Parathyroid adenoma (tissue), 2 donors: Measurements from ENCODE around the gene ID1.

Experiments used
- H2AFZ ChIP-seq: fragments of 300-600 bp; sonication (generic); one replicate; pipeline ENCODE4 v1.7.0; 2017; ENCODE audit warnings: antibody characterized with exemption, mild to moderate bottlenecking
- H3K27ac ChIP-seq: fragments of 300-600 bp; sonication (generic); one replicate; pipeline ENCODE4 v1.7.0; 2017
- H3K27me3 ChIP-seq: fragments of 300-600 bp; sonication (generic); one replicate; pipeline ENCODE4 v1.7.0; 2017; ENCODE audit warnings: low read length; ENCODE audit not compliant: control insufficient read depth, insufficient read depth
- H3K36me3 ChIP-seq: fragments of 300-600 bp; sonication (generic); one replicate; pipeline ENCODE4 v1.7.0; 2017; ENCODE audit warnings: low read length; ENCODE audit not compliant: control insufficient read depth, insufficient read depth
- H3K4me1 ChIP-seq: fragments of 300-600 bp; sonication (generic); one replicate; pipeline ENCODE4 v1.7.0; 2017; ENCODE audit warnings: control low read depth
- H3K4me2 ChIP-seq: fragments of 300-600 bp; sonication (generic); one replicate; pipeline ENCODE4 v1.7.0; 2017; ENCODE audit warnings: low read length
- H3K4me3 ChIP-seq: fragments of 300-600 bp; sonication (generic); one replicate; pipeline ENCODE4 v1.7.0; 2017; ENCODE audit warnings: low read depth, low read length
- H3K79me2 ChIP-seq: fragments of 300-600 bp; sonication (generic); one replicate; pipeline ENCODE4 v1.7.0; 2017; ENCODE audit warnings: control low read depth
- H3K9ac ChIP-seq: fragments of 300-600 bp; sonication (generic); one replicate; pipeline ENCODE4 v1.7.0; 2017; ENCODE audit warnings: mild to moderate bottlenecking
- H3K9me3 ChIP-seq: fragments of 300-600 bp; sonication (generic); one replicate; pipeline ENCODE4 v1.7.0; 2017; ENCODE audit warnings: low read length; ENCODE audit not compliant: control insufficient read depth
- TF ChIP-seq, protein P1 (sequence below): fragments of 300-600 bp; sonication (generic); IDR thresholded peaks from one replicate; pipeline ENCODE4 v1.7.0; 2017; ENCODE audit warnings: antibody characterized with exemption, mild to moderate bottlenecking
- donor health status: primary hyperparathyroidism.

The ID1 gene

DNA sequence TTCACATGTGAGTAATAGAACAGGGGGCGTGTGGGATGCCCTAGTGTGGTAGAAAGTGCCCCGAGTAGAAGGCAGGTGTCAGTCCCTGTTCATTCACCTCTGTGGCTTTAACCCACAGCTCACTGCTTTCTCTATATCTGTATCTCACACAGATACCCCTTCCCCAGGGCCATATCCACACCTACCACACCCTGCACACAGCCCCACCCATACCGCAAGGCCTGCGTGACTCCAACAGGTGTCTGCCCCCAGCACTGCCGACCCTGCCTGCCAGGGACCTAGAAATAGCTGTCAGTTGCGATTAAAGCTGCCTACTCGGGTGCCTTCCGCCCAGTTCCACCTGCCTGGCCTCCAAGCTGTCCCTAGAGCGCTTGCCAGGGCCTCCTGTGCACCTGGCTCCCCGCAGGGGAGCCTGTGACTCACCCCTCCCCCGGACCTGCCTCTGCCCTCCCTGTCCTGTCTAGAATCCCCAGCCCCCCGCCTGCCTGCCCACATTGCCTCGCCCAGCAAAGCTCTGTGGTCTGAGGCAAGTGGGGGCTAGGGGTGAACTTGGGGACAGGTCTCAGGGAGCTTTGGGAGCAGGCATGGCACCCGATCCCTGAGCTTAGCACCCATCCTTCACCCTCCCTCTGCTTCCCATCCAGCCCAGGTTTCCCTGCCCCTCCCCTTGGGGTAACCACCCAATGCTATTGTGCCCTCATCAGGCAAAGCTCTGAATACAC is 38.3 kb upstream of the ID1 start:
- TF ChIP-seq, protein P1, sequence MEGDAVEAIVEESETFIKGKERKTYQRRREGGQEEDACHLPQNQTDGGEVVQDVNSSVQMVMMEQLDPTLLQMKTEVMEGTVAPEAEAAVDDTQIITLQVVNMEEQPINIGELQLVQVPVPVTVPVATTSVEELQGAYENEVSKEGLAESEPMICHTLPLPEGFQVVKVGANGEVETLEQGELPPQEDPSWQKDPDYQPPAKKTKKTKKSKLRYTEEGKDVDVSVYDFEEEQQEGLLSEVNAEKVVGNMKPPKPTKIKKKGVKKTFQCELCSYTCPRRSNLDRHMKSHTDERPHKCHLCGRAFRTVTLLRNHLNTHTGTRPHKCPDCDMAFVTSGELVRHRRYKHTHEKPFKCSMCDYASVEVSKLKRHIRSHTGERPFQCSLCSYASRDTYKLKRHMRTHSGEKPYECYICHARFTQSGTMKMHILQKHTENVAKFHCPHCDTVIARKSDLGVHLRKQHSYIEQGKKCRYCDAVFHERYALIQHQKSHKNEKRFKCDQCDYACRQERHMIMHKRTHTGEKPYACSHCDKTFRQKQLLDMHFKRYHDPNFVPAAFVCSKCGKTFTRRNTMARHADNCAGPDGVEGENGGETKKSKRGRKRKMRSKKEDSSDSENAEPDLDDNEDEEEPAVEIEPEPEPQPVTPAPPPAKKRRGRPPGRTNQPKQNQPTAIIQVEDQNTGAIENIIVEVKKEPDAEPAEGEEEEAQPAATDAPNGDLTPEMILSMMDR, result no peak
- no peaks in the 10 kb centered on the region for H3K9me3 ChIP-seq
- H2AFZ ChIP-seq, result no peak overlapping the region
- H3K27me3 ChIP-seq, result no peaks in the 10 kb centered on the region
- H3K4me2 ChIP-seq, result no peak overlapping the region
- H3K79me2 ChIP-seq, result no peaks in the 10 kb centered on the region
- no peaks in the 10 kb centered on the region for H3K36me3 ChIP-seq
- no peaks in the 10 kb centered on the region for H3K4me1 ChIP-seq
- H3K9ac ChIP-seq, result no peak overlapping the region
- no peak overlapping the region for H3K4me3 ChIP-seq
- no peak overlapping the region for H3K27ac ChIP-seq

DNA sequence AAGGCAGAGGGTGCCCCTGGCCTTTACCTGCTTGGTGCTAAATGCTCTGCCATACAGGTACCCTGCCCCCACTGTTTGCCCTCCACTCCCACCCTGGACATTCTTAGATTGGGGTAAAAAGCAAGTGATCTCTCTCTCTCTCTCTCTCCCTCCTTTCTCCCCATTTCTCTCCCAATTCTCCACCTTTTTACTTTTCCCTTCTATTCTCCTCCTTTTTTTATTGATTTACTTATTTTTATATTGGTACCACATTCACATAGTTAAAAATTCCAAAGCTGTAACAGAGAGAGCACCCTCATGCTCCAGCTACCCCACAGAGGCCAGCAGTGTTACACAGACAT is 37.7 kb upstream of the ID1 start:
- H3K27me3 ChIP-seq, result no peaks in the 10 kb centered on the region
- no peak overlapping the region for H2AFZ ChIP-seq
- H3K27ac ChIP-seq, result no peak overlapping the region
- H3K9me3 ChIP-seq, result no peaks in the 10 kb centered on the region
- H3K4me1 ChIP-seq, result peaks cover 2% of the 10 kb centered on the region
- no peak overlapping the region for H3K4me2 ChIP-seq
- no peaks in the 10 kb centered on the region for H3K79me2 ChIP-seq
- TF ChIP-seq, protein P1, result no peak
- no peak overlapping the region for H3K9ac ChIP-seq
- no peak overlapping the region for H3K4me3 ChIP-seq
- H3K36me3 ChIP-seq, result no peaks in the 10 kb centered on the region

DNA sequence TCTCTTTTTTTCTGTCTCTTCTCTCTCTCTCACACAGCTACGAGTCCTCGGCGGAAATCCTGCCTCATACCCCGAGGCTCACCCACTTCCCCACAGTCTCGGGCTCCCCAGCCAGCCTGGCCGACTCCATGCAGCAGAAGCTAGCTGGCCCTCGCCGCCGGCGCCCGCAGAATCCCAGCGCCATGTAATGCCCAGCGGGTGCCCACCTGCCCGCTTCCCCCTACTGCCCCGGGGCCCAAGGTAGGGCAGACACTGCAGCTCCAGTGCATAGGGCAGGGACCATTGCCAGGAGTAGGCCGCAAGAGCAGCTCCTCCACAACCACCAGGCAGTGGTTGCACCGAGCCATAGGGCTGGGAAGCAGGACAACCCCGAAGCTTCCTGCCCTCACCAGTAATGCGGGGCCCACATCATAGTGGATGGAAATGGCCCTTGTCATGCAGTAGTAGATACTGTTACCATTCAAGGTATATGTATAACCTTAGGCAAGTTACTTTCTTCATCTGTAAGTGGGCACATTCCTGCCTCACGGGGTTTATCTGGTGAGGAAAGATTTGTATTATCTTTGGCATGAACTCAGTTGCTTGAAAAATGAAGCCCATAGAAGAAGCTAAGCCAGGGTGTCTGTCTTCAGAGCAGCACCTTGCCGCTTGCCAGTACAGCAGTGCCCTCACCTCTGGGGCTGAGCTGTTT is 36.9 kb upstream of the ID1 start:
- Histone ChIP-seq H3K4me1 (peaks cover 6% of the 10 kb centered on the region), H3K9ac (no peak overlapping the region), H3K27ac (no peak overlapping the region), H3K36me3 (no peaks in the 10 kb centered on the region), H3K27me3 (no peaks in the 10 kb centered on the region), H3K4me2 (no peak overlapping the region), H3K79me2 (no peaks in the 10 kb centered on the region), H3K9me3 (no peaks in the 10 kb centered on the region), H3K4me3 (no peak overlapping the region), H2AFZ (no peak overlapping the region)
- TF ChIP-seq, protein P1, result no peak

DNA sequence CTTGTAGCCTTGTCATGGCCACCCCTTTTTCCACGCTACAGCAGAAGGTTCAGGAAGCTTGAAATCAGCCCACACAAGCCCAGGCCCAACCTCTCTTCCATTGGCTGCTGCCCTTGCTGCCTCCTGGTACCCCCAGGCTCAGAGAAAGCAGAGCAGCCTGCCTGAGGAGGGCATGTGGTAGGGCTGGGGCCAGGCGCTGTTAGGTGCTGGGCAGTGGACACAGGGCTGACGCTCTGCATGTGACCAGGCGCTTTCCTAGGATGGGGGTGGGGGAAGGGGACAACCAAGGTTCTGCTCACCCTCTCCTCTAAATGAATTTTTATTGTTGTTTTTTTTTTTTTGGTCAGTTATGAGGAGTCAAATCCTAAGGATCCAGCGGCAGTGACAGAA is 36.3 kb upstream of the ID1 start:
- no peaks in the 10 kb centered on the region for H3K27me3 ChIP-seq
- no peak overlapping the region for H3K9ac ChIP-seq
- peaks cover 6% of the 10 kb centered on the region for H3K4me1 ChIP-seq
- no peaks in the 10 kb centered on the region for H3K36me3 ChIP-seq
- no peak overlapping the region for H3K27ac ChIP-seq
- H2AFZ ChIP-seq, result no peak overlapping the region
- TF ChIP-seq, protein P1, result no peak
- no peaks in the 10 kb centered on the region for H3K79me2 ChIP-seq
- no peaks in the 10 kb centered on the region for H3K9me3 ChIP-seq
- H3K4me3 ChIP-seq, result no peak overlapping the region
- no peak overlapping the region for H3K4me2 ChIP-seq
